ENCODE data around the gene SLC39A5.

Gene SLC39A5

DNA sequence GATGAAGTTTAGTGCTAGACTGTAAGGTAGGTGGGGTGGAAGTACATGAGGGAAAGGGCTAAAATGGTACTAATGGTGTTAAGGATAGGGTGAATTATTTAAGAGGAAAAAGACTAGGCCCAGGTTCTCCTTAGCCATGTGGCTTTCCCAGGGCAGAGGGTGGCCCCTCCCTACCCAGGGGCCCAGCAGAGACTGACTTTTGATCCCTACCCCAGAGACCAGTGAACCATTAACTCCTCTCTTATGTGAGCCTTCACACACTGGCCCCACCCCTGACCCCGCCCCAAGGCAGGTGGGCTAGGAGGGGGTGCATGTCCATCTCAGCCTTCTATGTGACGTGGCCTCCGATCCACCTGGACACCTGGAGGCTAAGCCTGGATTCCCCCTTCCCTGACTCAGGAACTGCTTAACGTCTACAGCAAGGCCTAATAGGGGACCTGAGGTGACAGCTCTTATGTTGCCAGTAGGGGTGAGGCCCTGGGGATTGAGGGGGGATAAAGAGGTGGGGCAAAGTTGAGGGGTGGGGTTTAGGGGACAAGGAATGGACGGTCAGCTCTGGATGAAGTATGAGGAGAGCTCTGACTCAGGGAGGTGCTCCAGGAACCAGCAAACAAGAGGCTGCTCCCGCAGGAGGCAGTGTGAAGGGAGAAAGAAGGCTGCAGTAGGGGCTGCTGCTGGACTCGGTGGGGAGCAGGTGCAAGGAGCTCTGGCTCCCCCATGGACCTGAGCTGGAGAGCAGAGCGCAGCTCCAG, 757 bp downstream of the SLC39A5 start:
- Histone ChIP-seq H3K9ac (ENCODE audit: low read length) (no peak overlapping the region), H3K36me3 (ENCODE audit: control insufficient read depth, insufficient read depth, low read length) (peaks cover 3% of the 10 kb centered on the region; the same call in 1 of the 2 replicates), H3K9me3 (ENCODE audit: control insufficient read depth, insufficient read depth, low read depth, low read length) (no peaks in the 10 kb centered on the region), H3K4me3 (ENCODE audit: low read depth, low read length) (no peak overlapping the region), H3K27ac (ENCODE audit: low read depth, low read length) (no peak overlapping the region), H3K27me3 (ENCODE audit: control insufficient read depth, insufficient read depth, low read length) (no peaks in the 10 kb centered on the region), H3K4me1 (ENCODE audit: control insufficient read depth, insufficient read depth, low read length) (no peaks in the 10 kb centered on the region)

- Histone ChIP-seq H3K4me3 (ENCODE audit: low read depth, low read length) (no peak overlapping the region), H3K9me3 (ENCODE audit: control insufficient read depth, insufficient read depth, low read depth, low read length) (no peaks in the 10 kb centered on the region), H3K27ac (ENCODE audit: low read depth, low read length) (no peak overlapping the region), H3K4me1 (ENCODE audit: control insufficient read depth, insufficient read depth, low read length) (no peaks in the 10 kb centered on the region), H3K36me3 (ENCODE audit: control insufficient read depth, insufficient read depth, low read length) (peaks cover 4% of the 10 kb centered on the region), H3K27me3 (ENCODE audit: control insufficient read depth, insufficient read depth, low read length) (no peaks in the 10 kb centered on the region), H3K9ac (ENCODE audit: low read length) (no peak overlapping the region)
These were observed 1.3 kb downstream of the SLC39A5 start for GRCh38 chr12:56231184-56231582.

DNA sequence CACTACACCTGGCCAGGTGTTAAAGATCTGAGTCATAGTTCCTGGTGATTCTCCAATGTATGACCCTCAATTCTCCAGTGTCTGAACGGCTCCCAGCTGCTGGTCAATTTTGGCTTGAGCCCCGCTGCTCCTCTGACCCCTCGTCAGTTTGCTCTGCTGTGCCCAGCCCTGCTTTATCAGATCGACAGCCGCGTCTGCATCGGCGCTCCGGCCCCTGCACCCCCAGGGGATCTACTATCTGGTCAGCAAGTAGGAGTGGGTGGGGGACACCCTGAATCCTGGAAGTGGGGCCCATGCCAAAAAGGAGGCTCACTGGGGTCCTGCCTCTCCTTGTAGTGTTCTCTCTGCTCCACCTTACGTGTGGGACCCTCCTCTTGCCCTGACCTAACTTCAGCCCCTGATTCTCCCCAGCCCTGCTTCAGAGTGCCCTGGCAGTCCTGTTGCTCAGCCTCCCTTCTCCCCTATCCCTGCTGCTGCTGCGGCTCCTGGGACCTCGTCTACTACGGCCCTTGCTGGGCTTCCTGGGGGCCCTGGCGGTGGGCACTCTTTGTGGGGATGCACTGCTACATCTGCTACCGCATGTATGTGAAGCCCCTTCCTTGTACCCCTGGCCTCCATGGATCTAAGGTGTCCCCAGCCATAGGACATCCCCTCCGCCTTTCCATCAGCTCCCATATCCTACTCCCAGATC, 5.0 kb downstream of the SLC39A5 start:
- Histone ChIP-seq H3K9me3 (ENCODE audit: control insufficient read depth, insufficient read depth, low read depth, low read length) (no peaks in the 10 kb centered on the region), H3K27ac (ENCODE audit: low read depth, low read length) (no peak overlapping the region), H3K9ac (ENCODE audit: low read length) (no peak overlapping the region), H3K4me1 (ENCODE audit: control insufficient read depth, insufficient read depth, low read length) (no peaks in the 10 kb centered on the region), H3K4me3 (ENCODE audit: low read depth, low read length) (no peak overlapping the region), H3K36me3 (ENCODE audit: control insufficient read depth, insufficient read depth, low read length) (peaks cover 30% of the 10 kb centered on the region), H3K27me3 (ENCODE audit: control insufficient read depth, insufficient read depth, low read length) (no peaks in the 10 kb centered on the region)

DNA sequence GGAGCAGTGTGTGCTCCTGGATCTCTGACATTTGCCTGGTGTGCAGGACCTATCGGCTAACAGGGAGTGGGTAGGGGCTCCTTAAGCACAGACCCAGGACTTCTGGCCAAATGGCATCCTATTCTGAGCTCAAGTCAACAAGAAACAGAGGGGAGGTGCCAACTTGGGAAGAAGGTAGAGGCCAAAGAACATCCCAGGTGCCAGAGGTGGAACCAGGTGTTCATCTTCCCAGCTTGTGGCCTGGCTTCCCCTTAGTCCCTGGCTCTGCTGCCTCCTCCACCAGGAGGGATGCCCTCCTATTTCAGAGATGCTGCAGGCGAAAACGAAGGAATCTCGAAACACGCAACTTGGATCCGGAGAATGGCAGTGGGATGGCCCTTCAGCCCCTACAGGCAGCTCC, 6.2 kb downstream of the SLC39A5 start:
- H3K27me3 ChIP-seq (ENCODE audit: control insufficient read depth, insufficient read depth, low read length) = no peaks in the 10 kb centered on the region
- no peak overlapping the region for H3K4me3 ChIP-seq (ENCODE audit: low read depth, low read length)
- no peaks in the 10 kb centered on the region for H3K9me3 ChIP-seq (ENCODE audit: control insufficient read depth, insufficient read depth, low read depth, low read length)
- H3K27ac ChIP-seq (ENCODE audit: low read depth, low read length) = no peak overlapping the region
- no peak overlapping the region for H3K9ac ChIP-seq (ENCODE audit: low read length)
- peaks cover 38% of the 10 kb centered on the region for H3K36me3 ChIP-seq (ENCODE audit: control insufficient read depth, insufficient read depth, low read length)
- H3K4me1 ChIP-seq (ENCODE audit: control insufficient read depth, insufficient read depth, low read length) = no peaks in the 10 kb centered on the region

DNA sequence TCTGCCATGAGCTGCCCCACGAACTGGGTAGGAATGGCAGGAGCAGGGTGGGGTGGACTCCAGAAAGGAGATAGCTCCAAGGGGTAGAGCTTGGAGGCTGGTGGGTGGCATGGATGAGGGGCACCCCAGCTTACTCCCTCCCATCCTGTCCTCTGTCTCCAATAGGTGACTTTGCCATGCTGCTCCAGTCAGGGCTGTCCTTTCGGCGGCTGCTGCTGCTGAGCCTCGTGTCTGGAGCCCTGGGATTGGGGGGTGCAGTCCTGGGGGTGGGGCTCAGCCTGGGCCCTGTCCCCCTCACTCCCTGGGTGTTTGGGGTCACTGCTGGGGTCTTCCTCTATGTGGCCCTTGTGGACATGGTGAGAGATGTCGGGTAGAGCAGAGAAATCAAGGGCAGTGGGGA, 7.1 kb downstream of the SLC39A5 start:
- H3K36me3 ChIP-seq (ENCODE audit: control insufficient read depth, insufficient read depth, low read length) = peaks cover 47% of the 10 kb centered on the region
- H3K27ac ChIP-seq (ENCODE audit: low read depth, low read length) = no peak overlapping the region
- H3K9ac ChIP-seq (ENCODE audit: low read length) = no peak overlapping the region
- H3K27me3 ChIP-seq (ENCODE audit: control insufficient read depth, insufficient read depth, low read length) = no peaks in the 10 kb centered on the region
- no peaks in the 10 kb centered on the region for H3K9me3 ChIP-seq (ENCODE audit: control insufficient read depth, insufficient read depth, low read depth, low read length)
- H3K4me3 ChIP-seq (ENCODE audit: low read depth, low read length) = no peak overlapping the region
- no peaks in the 10 kb centered on the region for H3K4me1 ChIP-seq (ENCODE audit: control insufficient read depth, insufficient read depth, low read length)

DNA sequence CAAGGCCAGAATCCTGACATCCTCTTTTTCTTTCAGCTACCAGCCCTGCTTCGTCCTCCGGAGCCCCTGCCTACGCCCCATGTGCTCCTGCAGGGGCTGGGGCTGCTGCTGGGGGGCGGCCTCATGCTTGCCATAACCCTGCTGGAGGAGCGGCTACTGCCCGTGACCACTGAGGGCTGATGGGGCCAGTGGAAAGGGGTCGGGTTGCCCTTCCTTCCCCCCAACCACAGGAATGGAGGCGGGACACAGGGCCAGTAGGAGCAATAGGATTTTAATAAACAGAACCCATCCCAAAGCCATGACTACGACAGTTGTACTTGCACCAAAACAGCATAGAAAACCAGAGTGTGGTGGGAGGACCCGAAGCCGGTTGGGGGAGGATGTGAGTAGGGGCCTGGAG, 7.7 kb downstream of the SLC39A5 start:
- H3K9ac ChIP-seq (ENCODE audit: low read length) = no peak overlapping the region
- H3K4me1 ChIP-seq (ENCODE audit: control insufficient read depth, insufficient read depth, low read length) = no peaks in the 10 kb centered on the region
- no peaks in the 10 kb centered on the region for H3K9me3 ChIP-seq (ENCODE audit: control insufficient read depth, insufficient read depth, low read depth, low read length)
- no peak overlapping the region for H3K27ac ChIP-seq (ENCODE audit: low read depth, low read length)
- peaks cover 53% of the 10 kb centered on the region for H3K36me3 ChIP-seq (ENCODE audit: control insufficient read depth, insufficient read depth, low read length)
- H3K4me3 ChIP-seq (ENCODE audit: low read depth, low read length) = no peak overlapping the region
- no peaks in the 10 kb centered on the region for H3K27me3 ChIP-seq (ENCODE audit: control insufficient read depth, insufficient read depth, low read length)

DNA sequence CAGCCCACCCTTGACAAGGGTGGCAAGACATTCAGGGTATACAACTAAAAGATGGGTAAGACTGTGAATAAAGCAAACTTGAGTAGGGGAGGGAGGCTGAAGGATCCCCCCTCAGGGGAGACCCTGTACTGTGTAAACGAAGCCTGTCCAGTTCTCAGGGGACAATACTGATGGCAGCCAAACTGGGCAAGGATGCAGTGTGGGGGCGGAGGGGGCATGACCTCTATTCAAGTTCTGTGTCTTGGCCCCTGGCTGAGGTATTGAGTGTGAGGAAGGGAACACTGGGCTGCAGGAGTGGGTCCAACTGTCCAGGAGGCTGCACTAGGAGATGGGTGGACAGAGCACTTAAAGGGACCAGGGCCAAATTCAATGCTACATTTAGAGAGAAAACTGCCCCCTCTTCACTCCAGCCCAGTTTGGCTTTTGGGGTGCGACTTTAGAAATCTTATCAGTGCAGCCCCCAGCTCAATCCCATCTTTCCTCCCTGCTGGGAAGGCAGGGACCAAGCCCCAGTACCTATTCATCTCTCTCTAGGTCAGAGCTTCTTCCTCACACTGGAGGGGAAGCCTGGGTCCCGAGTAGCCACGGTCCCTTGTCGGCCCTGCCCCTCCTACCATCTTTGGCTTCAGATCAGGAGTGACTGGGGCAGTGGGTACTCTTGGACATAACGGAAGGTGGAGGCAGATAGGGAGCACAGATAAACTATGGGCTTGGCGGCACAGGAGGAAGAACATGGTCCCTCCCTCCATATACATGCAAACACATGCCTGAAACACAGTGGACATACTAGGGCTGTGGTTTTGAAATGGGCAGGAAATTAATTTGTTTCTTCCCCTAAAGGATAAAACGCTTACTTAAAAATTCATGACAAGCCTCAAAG, 11.8 kb downstream of the SLC39A5 start:
- peaks cover 79% of the 10 kb centered on the region for H3K36me3 ChIP-seq (ENCODE audit: control insufficient read depth, insufficient read depth, low read length)
- no peak overlapping the region for H3K4me3 ChIP-seq (ENCODE audit: low read depth, low read length)
- no peak overlapping the region for H3K27ac ChIP-seq (ENCODE audit: low read depth, low read length)
- no peaks in the 10 kb centered on the region for H3K27me3 ChIP-seq (ENCODE audit: control insufficient read depth, insufficient read depth, low read length)
- no peak overlapping the region for H3K9ac ChIP-seq (ENCODE audit: low read length)
- no peaks in the 10 kb centered on the region for H3K4me1 ChIP-seq (ENCODE audit: control insufficient read depth, insufficient read depth, low read length)
- H3K9me3 ChIP-seq (ENCODE audit: control insufficient read depth, insufficient read depth, low read depth, low read length) = no peaks in the 10 kb centered on the region

GRCh38 chr12:56242986-56243385, 13.1 kb downstream of the SLC39A5 start:
- Histone ChIP-seq H3K9ac (ENCODE audit: low read length) (no peak overlapping the region), H3K9me3 (ENCODE audit: control insufficient read depth, insufficient read depth, low read depth, low read length) (no peaks in the 10 kb centered on the region), H3K4me1 (ENCODE audit: control insufficient read depth, insufficient read depth, low read length) (no peaks in the 10 kb centered on the region), H3K36me3 (ENCODE audit: control insufficient read depth, insufficient read depth, low read length) (peaks cover 80% of the 10 kb centered on the region), H3K4me3 (ENCODE audit: low read depth, low read length) (no peak overlapping the region), H3K27ac (ENCODE audit: low read depth, low read length) (no peak overlapping the region), H3K27me3 (ENCODE audit: control insufficient read depth, insufficient read depth, low read length) (no peaks in the 10 kb centered on the region)

DNA sequence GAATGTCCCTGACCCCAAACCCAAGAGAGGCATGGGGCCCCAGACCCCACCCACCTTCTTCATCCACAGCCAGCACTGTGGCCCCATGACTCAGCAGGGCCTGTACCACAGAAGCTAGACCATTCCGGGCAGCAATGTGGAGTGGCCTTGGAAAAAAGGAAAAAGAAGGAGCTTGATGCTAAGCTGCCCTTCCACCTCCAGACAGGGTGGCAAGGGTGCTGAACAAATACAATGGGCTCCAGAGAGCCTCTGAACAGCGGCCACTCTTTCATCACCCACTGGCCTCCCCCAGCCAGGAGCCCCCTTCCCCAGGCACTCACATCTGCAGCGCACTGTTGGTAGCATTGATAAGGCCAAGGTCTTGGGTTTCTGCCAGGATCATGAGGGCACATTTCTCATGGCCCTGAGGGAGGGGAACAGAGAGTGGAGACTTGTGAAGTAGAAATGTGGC, 13.9 kb downstream of the SLC39A5 start:
- H3K9me3 ChIP-seq (ENCODE audit: control insufficient read depth, insufficient read depth, low read depth, low read length) = no peaks in the 10 kb centered on the region
- no peaks in the 10 kb centered on the region for H3K27me3 ChIP-seq (ENCODE audit: control insufficient read depth, insufficient read depth, low read length)
- H3K36me3 ChIP-seq (ENCODE audit: control insufficient read depth, insufficient read depth, low read length) = peaks cover 87% of the 10 kb centered on the region
- no peak overlapping the region for H3K27ac ChIP-seq (ENCODE audit: low read depth, low read length)
- H3K4me3 ChIP-seq (ENCODE audit: low read depth, low read length) = no peak overlapping the region
- no peak overlapping the region for H3K9ac ChIP-seq (ENCODE audit: low read length)
- H3K4me1 ChIP-seq (ENCODE audit: control insufficient read depth, insufficient read depth, low read length) = no peaks in the 10 kb centered on the region

DNA sequence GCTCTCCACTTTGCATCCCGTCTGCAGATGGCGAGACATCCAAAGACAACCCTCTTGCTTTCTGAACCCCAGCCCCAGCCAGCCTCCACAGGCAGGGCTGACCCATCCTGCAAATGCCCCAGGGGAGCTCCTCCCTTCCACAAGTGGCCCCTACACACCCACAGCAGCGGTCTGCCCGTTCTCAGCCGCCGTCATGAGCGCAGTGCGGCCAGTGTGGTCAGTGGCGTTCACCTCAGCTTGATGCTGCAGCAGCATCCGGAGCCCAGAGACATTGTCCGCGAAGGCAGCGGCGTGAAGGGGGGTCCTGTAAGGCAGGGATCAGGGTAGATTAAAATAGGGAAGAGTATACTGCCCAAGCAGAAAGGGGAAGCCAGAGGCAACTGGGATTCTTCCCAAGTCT, 14.6 kb downstream of the SLC39A5 start:
- Histone ChIP-seq H3K27ac (ENCODE audit: low read depth, low read length) (no peak overlapping the region), H3K36me3 (ENCODE audit: control insufficient read depth, insufficient read depth, low read length) (peaks cover 87% of the 10 kb centered on the region), H3K4me1 (ENCODE audit: control insufficient read depth, insufficient read depth, low read length) (no peaks in the 10 kb centered on the region), H3K9ac (ENCODE audit: low read length) (no peak overlapping the region), H3K4me3 (ENCODE audit: low read depth, low read length) (no peak overlapping the region), H3K27me3 (ENCODE audit: control insufficient read depth, insufficient read depth, low read length) (no peaks in the 10 kb centered on the region), H3K9me3 (ENCODE audit: control insufficient read depth, insufficient read depth, low read depth, low read length) (no peaks in the 10 kb centered on the region)

GRCh38 chr12:56247923-56248322, 18.1 kb downstream of the SLC39A5 start:
- H3K27me3 ChIP-seq (ENCODE audit: control insufficient read depth, insufficient read depth, low read length) = no peaks in the 10 kb centered on the region
- no peaks in the 10 kb centered on the region for H3K9me3 ChIP-seq (ENCODE audit: control insufficient read depth, insufficient read depth, low read depth, low read length)
- no peak overlapping the region for H3K4me3 ChIP-seq (ENCODE audit: low read depth, low read length)
- no peak overlapping the region for H3K27ac ChIP-seq (ENCODE audit: low read depth, low read length)
- no peaks in the 10 kb centered on the region for H3K4me1 ChIP-seq (ENCODE audit: control insufficient read depth, insufficient read depth, low read length)
- H3K9ac ChIP-seq (ENCODE audit: low read length) = no peak overlapping the region
- H3K36me3 ChIP-seq (ENCODE audit: control insufficient read depth, insufficient read depth, low read length) = peaks cover 85% of the 10 kb centered on the region
